ENCODE measurements around the gene CTNS. TPM values are rescaled to one million over a fixed set of nuclear protein-coding genes. Genes with fewer than 3 reads are reported as not detected.

The CTNS gene
- total and polyA plus RNA-seq, 2 of the 13 experiments (the other 11 are each of a cell fraction or from before 2014, with no cell fraction given) = 9.5 to 13.7 TPM

GRCh38 chr17:3655766-3656165 is 19.2 kb downstream of the CTNS start:
- FAIRE-seq (no peak), DNase-seq (ENCODE audit: low spot score) (no peak), ATAC-seq (no peak)
- in situ Hi-C loops (cut with HindIII; ENCODE audit: extremely low pct_ligation_motif_present, low pct_unique_long_range_greater_than_20kb) = no loop called here
- BruUV-seq (replicated peaks) = no TSS peak
- WGBS (ENCODE audit: low lambda C conversion rate) = 96% methylated on average over 5 of the region's 11 CpGs
- Histone ChIP-seq H3K27ac (ENCODE audit: extremely low read length, insufficient read depth, low read length) (no peak overlapping the region), H3K79me2 (ENCODE audit: insufficient read depth, low read length) (no peaks in the 10 kb centered on the region), H3K4me1 (ENCODE audit: insufficient read depth, low read length) (peaks cover 7% of the 10 kb centered on the region), H3K27me3 (ENCODE audit: control insufficient read depth in 1 of 2, insufficient read depth in 2 of 2, low read length in 2 of 2) (no peaks in the 10 kb centered on the region), H2AFZ (ENCODE audit: low read length) (no peak overlapping the region), H3K9me3 (ENCODE audit: low read length) (no peaks in the 10 kb centered on the region), H4K20me1 (ENCODE audit: insufficient read depth, low read length) (no peaks in the 10 kb centered on the region), H3K36me3 (replicated peaks in 1 of 2; ENCODE audit: control insufficient read depth in 1 of 2, insufficient read depth in 2 of 2, low read length in 2 of 2) (no peaks in the 10 kb centered on the region; a peak in 1 of 5 replicates), H3K4me2 (ENCODE audit: low read depth, low read length) (no peak overlapping the region), H3K4me3 (replicated peaks in 1 of 3; ENCODE audit: insufficient read depth in 1 of 3, low read depth in 2 of 3, low read length in 3 of 3) (no peak overlapping the region), H3K9ac (ENCODE audit: insufficient read depth, low read depth, low read length) (no peak overlapping the region)
- TF ChIP-seq ZBTB21 (CRISPR knock-in tag; IDR thresholded peaks at IDR 0.05) (no peak), ZNF510 (CRISPR knock-in tag; IDR thresholded peaks at IDR 0.05; ENCODE audit: low read depth) (no peak), GABPB1 (CRISPR knock-in tag; IDR thresholded peaks at IDR 0.05) (no peak), SMAD1 (CRISPR knock-in tag; IDR thresholded peaks at IDR 0.05; ENCODE audit: borderline replicate concordance, low read depth) (no peak)
- ChIA-PET CTCF (ENCODE audit: low intra/inter-chr PET ratio, low total read pairs) (no interaction called here), POLR2A (interaction anchor here (2.0 kb wide), 1 partner anchor 12 kb away, joined by 12 read pairs; the partner anchor contains the start of gene TAX1BP3)
- intact Hi-C loops (cut with micrococcal nuclease; ENCODE audit: unreplicated experiment) = no loop called here

GRCh38 chr17:3656353-3656752 is 19.8 kb downstream of the CTNS start:
- Histone ChIP-seq H3K4me3 (replicated peaks in 1 of 3; ENCODE audit: insufficient read depth in 1 of 3, low read depth in 2 of 3, low read length in 3 of 3) (no peak overlapping the region), H3K4me1 (ENCODE audit: insufficient read depth, low read length) (peaks cover 13% of the 10 kb centered on the region), H3K9me3 (ENCODE audit: low read length) (no peaks in the 10 kb centered on the region), H3K4me2 (ENCODE audit: low read depth, low read length) (no peak overlapping the region), H3K79me2 (ENCODE audit: insufficient read depth, low read length) (no peaks in the 10 kb centered on the region), H3K27ac (ENCODE audit: extremely low read length, insufficient read depth, low read length) (no peak overlapping the region), H4K20me1 (ENCODE audit: insufficient read depth, low read length) (no peaks in the 10 kb centered on the region), H3K9ac (ENCODE audit: insufficient read depth, low read depth, low read length) (no peak overlapping the region), H3K27me3 (ENCODE audit: control insufficient read depth in 1 of 2, insufficient read depth in 2 of 2, low read length in 2 of 2) (no peaks in the 10 kb centered on the region), H3K36me3 (replicated peaks in 1 of 2; ENCODE audit: control insufficient read depth in 1 of 2, insufficient read depth in 2 of 2, low read length in 2 of 2) (no peaks in the 10 kb centered on the region; a peak in 1 of 5 replicates), H2AFZ (ENCODE audit: low read length) (no peak overlapping the region)
- BruUV-seq (replicated peaks) = no TSS peak
- FAIRE-seq (no peak), ATAC-seq (no peak), DNase-seq (ENCODE audit: low spot score) (no peak)
- CTCF ChIA-PET (ENCODE audit: low intra/inter-chr PET ratio, low total read pairs) = no interaction called here
- 95% methylated on average over 16 of the region's 16 CpGs for WGBS (ENCODE audit: low lambda C conversion rate)
- POLR2A ChIA-PET = interaction anchor here (2.0 kb wide), 1 partner anchor 11 kb away, joined by 12 read pairs; the partner anchor contains the start of gene TAX1BP3
- in situ Hi-C loops (cut with HindIII; ENCODE audit: extremely low pct_ligation_motif_present, low pct_unique_long_range_greater_than_20kb) = no loop called here
- intact Hi-C loops (cut with micrococcal nuclease; ENCODE audit: unreplicated experiment) = no loop called here
- TF ChIP-seq ZMAT3 (CRISPR knock-in tag; conservative IDR thresholded peaks at IDR 0.05) = no peak
- TF ChIP-seq RFXAP (CRISPR knock-in tag; IDR thresholded peaks at IDR 0.05; ENCODE audit: borderline replicate concordance) = no peak
- no peak for TF ChIP-seq ZNF207 (IDR thresholded peaks at IDR 0.05; ENCODE audit: borderline replicate concordance)
- no peak for TF ChIP-seq KDM3A (CRISPR knock-in tag; IDR thresholded peaks at IDR 0.05; ENCODE audit: low read depth)
- no peak for TF ChIP-seq SKI (IDR thresholded peaks at IDR 0.05; ENCODE audit: partially characterized antibody)
- TF ChIP-seq ZNF484 (CRISPR knock-in tag; IDR thresholded peaks at IDR 0.05; ENCODE audit: borderline replicate concordance, low read depth) = no peak
- TF ChIP-seq PRMT3 (CRISPR knock-in tag; IDR thresholded peaks at IDR 0.05; ENCODE audit: borderline replicate concordance, low read depth) = no peak
- TF ChIP-seq TERF1 (CRISPR knock-in tag; IDR thresholded peaks at IDR 0.05) = no peak
- TF ChIP-seq ZNF362 (CRISPR knock-in tag; IDR thresholded peaks at IDR 0.05; ENCODE audit: borderline replicate concordance) = no peak
- no peak for TF ChIP-seq ZBTB43 (CRISPR knock-in tag; conservative IDR thresholded peaks at IDR 0.05)

Measured in HepG2 (cell line).